Body of pancreas (tissue), 4 donors: ENCODE measurements around the gene FBXO3. TPM values are rescaled to one million over a fixed set of nuclear protein-coding genes. Genes with fewer than 3 reads are reported as not detected.

Experiments
- ATAC-seq: fragments of 150-250 bp; one replicate; pipeline ENCODE4 v1.9.1; 2016
- DNase-seq, 4 donors: peaks; one replicate each; pipeline ENCODE4 v3.0.0-alpha.2; 2019
- H3K27ac ChIP-seq, 4 donors: fragments of 200-600 bp; sonication (generic); 1 replicate in 3 of 4; 2 replicates in 1 of 4; pipeline versions ENCODE4 v1.5.1 to v1.6.1; 2016 to 2019; ENCODE audit warnings: mild to moderate bottlenecking in 1 of 4, mixed read lengths in 1 of 4, moderate library complexity in 1 of 4
- H3K27me3 ChIP-seq, 2 donors: fragments of 200-600 bp; sonication (generic); one replicate each; pipeline ENCODE4 v1.6.0; 2016; ENCODE audit warnings: mild to moderate bottlenecking in 1 of 2
- H3K36me3 ChIP-seq, 2 donors: fragments of 200-600 bp; sonication (generic); replicated peaks in 1 of 2; 2 replicates each; pipeline ENCODE4 v1.5.1; 2016; ENCODE audit warnings: low read depth in 2 of 2; ENCODE audit not compliant: insufficient read depth in 1 of 2
- H3K4me1 ChIP-seq: fragments of 200-600 bp; sonication (generic); one replicate; pipeline ENCODE4 v1.6.0; 2016
- H3K4me3 ChIP-seq, 2 donors: fragments of 200-600 bp; sonication (generic); 1 replicate in 1 of 2; 2 replicates in 1 of 2; pipeline ENCODE4 v1.5.1; 2016 to 2019
- H3K9me3 ChIP-seq, 3 donors: fragments of 200-600 bp; sonication (generic); 1 replicate in 2 of 3; 2 replicates in 1 of 3; pipeline ENCODE4 v1.5.1; 2016
- POLR2A ChIP-seq, 3 donors: fragments of 450-650 bp; IDR thresholded peaks; one replicate each; pipeline ENCODE4 v1.6.1; 2016; ENCODE audit warnings: antibody characterized with exemption in 3 of 3, mild to moderate bottlenecking in 2 of 3
- WGBS, 2 donors: methylation state at CpG; one replicate each; pipeline ENCODE4 v1.1.5; 2017; 5-methylcytosine and 5-hydroxymethylcytosine counted together
- intact Hi-C: fragments of 100-400 bp; cut with DNase I; formaldehyde crosslinking; loops from one replicate; pipeline ENCODE4 v1.15.1; 2023
- total RNA-seq, 2 donors: library from RNA; depleted of rRNA; stranded (reverse); fragments of >200 nt; gene quantifications; one replicate each; pipeline ENCODE4 v1.1.0, GENCODE V29; 2016
- TF ChIP-seq, protein P1 (sequence below), 7 experiments: fragments of 450-650 bp in 4 of 7; fragments of 200-600 bp in 3 of 7; sonication (generic) in 3 of 7; IDR thresholded peaks; one replicate each; pipeline ENCODE4 v1.5.1; 2016 to 2019; ENCODE audit warnings: antibody characterized with exemption in 7 of 7

Gene FBXO3
- total RNA-seq, 2 donors from 2014 or later = 24.7 to 40.5 TPM

DNA sequence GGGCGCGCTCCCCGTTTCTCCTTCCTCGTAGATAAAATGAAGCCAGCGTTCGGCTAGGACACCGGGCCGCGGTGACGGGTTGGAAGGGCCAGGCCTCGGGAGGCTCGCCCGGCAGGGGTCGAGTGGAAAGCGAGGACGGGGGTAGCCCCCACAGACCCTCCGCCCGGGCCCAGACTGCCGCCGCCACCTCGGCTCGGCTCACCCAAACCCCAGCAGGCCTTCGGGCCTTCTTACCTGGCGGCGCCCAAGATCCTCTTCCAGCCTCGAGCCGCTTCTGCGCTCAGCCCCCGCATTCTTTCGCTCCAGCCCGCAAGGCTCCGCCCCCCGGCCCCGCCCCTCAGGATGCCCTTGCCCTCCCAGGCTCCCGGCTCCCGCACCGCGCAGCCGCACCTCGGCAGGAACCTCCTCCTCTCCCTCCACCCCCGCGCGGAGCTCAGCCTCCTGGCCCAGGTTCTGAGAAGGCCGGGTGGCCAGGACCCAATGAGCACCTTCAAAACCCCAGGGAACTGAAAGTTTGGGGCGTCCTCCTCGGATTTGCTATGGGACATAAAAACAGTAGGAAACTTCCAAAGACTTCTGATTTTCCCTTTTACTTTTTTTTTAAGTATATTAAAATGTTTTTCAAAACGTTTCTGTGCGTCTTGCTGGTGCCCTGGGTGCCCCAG, 38.0 kb downstream of the FBXO3 start, which contains the start of gene CD59:
Gene CD59 (minus strand): TSS at position 276 of the 665 bp plus-strand sequence. CDS start 13,978 bp downstream, outside the sequence.
- TF ChIP-seq POLR2A (IDR thresholded peaks at IDR 0.05) = peak; percentile 87 to 97 (median 96)
- TF ChIP-seq, protein P1, sequence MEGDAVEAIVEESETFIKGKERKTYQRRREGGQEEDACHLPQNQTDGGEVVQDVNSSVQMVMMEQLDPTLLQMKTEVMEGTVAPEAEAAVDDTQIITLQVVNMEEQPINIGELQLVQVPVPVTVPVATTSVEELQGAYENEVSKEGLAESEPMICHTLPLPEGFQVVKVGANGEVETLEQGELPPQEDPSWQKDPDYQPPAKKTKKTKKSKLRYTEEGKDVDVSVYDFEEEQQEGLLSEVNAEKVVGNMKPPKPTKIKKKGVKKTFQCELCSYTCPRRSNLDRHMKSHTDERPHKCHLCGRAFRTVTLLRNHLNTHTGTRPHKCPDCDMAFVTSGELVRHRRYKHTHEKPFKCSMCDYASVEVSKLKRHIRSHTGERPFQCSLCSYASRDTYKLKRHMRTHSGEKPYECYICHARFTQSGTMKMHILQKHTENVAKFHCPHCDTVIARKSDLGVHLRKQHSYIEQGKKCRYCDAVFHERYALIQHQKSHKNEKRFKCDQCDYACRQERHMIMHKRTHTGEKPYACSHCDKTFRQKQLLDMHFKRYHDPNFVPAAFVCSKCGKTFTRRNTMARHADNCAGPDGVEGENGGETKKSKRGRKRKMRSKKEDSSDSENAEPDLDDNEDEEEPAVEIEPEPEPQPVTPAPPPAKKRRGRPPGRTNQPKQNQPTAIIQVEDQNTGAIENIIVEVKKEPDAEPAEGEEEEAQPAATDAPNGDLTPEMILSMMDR (IDR thresholded peaks at IDR 0.05) = no peak

DNA sequence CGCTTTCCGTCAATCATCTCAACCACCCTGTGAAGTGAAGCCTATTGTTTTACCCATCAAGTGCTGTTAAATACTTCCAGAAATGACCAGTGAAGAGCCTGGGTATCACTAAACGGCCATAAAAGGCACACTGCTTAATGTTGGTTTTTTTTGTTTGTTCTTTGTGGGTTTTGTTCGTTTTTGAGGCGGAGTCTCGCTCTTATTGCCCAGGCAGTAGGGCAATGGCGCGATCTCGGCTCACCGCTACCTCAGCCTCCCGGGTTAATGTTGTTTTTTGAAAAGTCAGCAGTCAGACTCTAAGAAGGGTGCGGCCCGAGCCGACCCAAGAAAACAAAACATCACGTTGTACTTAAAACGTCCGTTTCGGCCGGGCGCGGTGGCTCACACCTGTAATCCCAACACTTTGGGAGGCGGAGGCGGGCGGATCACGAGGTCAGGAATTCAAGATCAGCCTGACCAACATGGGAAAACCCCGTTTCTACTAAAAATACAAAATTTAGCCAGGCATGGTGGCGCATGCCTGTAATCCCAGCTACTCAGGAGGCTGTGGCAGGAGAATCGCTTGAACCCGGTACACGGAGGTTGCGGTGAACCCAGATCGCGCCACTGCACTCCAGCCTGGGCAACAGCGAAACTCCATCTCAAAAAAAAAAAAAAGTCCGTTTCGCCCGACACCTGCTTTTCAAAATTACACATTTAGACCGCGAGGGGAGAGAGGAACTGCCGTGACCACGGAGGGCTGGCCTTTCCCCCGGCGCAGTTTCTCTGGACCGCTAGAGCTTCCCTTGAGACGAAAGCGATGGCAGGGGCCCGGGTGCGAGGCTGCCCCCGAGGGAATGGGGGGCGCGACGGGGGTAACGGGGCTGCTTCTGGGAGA, 38.8 kb downstream of the FBXO3 start:
- Histone ChIP-seq H3K27me3 (no peaks in the 10 kb centered on the region), H3K4me1 (peaks cover 30% of the 10 kb centered on the region)
- peak; percentile 32 to 57 (median 38) for DNase-seq

More for the DNA sequence above, 38.0 kb downstream of the FBXO3 start, which contains the start of gene CD59:
- WGBS, 2 donors = 1% methylated on average over 13 to 33 of the region's 48 CpGs
- H3K27me3 ChIP-seq = no peaks in the 10 kb centered on the region
- H3K4me1 ChIP-seq = peaks cover 30% of the 10 kb centered on the region
- DNase-seq (peak; percentile 97 to 99 (median 97)), ATAC-seq (peak; percentile 96)
- intact Hi-C loops = no loop called here
- no peaks in the 10 kb centered on the region for H3K36me3 ChIP-seq
- no peaks in the 10 kb centered on the region for H3K9me3 ChIP-seq
- H3K27ac ChIP-seq = peak within 1 kb of the TSS; percentile 70 to 93 (median 88)
- peak within 1 kb of the TSS; percentile 71 to 78 for H3K4me3 ChIP-seq

DNA sequence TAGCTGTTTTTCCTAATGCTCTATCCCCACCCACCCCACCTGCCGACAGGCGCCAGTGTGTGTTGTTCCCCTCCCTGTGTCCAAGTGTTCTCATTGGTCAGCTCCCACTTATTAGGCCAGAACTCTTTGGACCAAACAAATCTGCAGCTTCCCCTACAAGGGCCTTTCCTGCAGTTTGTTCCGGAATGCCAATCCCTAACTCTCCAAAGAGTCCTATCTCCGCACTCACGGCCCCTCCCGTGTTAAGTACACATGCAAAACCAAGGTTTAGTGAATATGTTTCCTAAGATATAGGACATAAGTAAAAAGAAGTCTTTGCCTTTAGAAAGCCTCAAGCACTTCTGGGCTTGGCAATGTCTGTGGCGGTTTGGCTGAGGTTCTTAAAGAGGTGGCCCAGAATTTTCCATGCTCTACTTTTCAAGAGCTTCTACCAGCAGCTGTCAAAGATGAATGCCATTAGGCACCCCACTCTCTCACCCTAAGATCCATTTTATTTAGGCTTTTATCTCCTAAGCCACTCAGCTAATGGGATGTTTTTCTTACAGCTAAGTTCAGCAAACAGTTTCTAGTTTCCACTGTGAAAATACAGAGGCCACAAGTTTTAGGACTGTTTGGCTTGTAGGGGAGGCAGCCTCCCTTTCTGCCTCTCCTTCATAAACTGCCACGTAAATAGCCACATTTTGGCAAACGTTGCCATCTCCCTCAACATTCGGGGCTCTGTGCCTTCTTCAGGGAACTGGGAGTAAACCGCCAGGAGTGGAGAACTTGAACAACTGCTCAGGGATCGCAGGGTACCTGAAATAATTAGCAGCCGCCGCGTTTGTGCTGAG, 39.7 kb downstream of the FBXO3 start:
- intact Hi-C loops = no loop called here

More for the DNA sequence above, 38.8 kb downstream of the FBXO3 start:
- intact Hi-C loops = no loop called here
- WGBS, 2 donors = 1 to 3% methylated on average over 43 to 53 of the region's 53 CpGs
- Histone ChIP-seq H3K27ac (peak overlapping the region; percentile 70 to 93 (median 88)), H3K4me3 (peak overlapping the region; percentile 71 to 78), H3K36me3 (no peaks in the 10 kb centered on the region), H3K9me3 (no peaks in the 10 kb centered on the region)
- TF ChIP-seq, protein P1 (IDR thresholded peaks at IDR 0.05) = peak in 3 of 7 experiments; percentile 1 to 41 (median 25)
- no peak for TF ChIP-seq POLR2A (IDR thresholded peaks at IDR 0.05)
- ATAC-seq = peak; percentile 21

DNA sequence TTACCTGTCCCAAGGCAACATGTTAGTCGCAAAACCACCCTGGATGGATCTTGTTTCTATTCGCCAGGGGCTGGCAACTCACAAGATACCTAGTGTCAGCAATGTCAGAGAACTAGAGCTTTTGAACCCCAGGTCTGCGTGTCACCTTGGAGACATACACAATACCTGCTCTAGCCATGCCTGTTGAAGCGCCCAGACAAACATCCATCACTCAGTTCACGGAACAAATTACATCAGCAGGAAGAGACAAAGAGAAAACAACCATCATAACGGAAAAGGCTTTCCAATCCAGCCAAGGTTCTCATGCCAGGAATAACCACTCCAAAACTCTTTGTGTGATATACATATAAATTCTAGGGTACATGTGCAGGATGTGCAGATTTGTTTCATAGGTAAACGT, 40.3 kb downstream of the FBXO3 start:
- intact Hi-C loops = no loop called here
- Histone ChIP-seq H3K9me3 (no peaks in the 10 kb centered on the region), H3K4me1 (peaks cover 38% of the 10 kb centered on the region), H3K27me3 (no peaks in the 10 kb centered on the region), H3K27ac (peak overlapping the region in 3 of 4 donors; percentile 85 to 93 (median 91)), H3K4me3 (no peak overlapping the region), H3K36me3 (no peaks in the 10 kb centered on the region)
- no peak for ATAC-seq
- WGBS, 2 donors = 61 to 67% methylated on average over 7 of the region's 7 CpGs
- no peak for TF ChIP-seq POLR2A (IDR thresholded peaks at IDR 0.05)
- TF ChIP-seq, protein P1 (IDR thresholded peaks at IDR 0.05) = no peak
- no peak for DNase-seq

More for the DNA sequence above, 39.7 kb downstream of the FBXO3 start:
- 8 to 15% methylated on average over 15 of the region's 15 CpGs for WGBS, 2 donors
- no peaks in the 10 kb centered on the region for H3K9me3 ChIP-seq
- no peaks in the 10 kb centered on the region for H3K27me3 ChIP-seq
- peaks cover 31% of the 10 kb centered on the region for H3K4me1 ChIP-seq
- no peaks in the 10 kb centered on the region for H3K36me3 ChIP-seq
- no peak for ATAC-seq
- TF ChIP-seq, protein P1 (IDR thresholded peaks at IDR 0.05) = no peak
- TF ChIP-seq POLR2A (IDR thresholded peaks at IDR 0.05) = no peak
- H3K27ac ChIP-seq = peak overlapping the region in 3 of 4 donors; percentile 85 to 93 (median 91)
- peak overlapping the region; percentile 71 to 78 for H3K4me3 ChIP-seq
- DNase-seq = peak in 2 of 4 donors; percentile 24 to 32
